ENCODE data around the gene POLR2H.

DNA sequence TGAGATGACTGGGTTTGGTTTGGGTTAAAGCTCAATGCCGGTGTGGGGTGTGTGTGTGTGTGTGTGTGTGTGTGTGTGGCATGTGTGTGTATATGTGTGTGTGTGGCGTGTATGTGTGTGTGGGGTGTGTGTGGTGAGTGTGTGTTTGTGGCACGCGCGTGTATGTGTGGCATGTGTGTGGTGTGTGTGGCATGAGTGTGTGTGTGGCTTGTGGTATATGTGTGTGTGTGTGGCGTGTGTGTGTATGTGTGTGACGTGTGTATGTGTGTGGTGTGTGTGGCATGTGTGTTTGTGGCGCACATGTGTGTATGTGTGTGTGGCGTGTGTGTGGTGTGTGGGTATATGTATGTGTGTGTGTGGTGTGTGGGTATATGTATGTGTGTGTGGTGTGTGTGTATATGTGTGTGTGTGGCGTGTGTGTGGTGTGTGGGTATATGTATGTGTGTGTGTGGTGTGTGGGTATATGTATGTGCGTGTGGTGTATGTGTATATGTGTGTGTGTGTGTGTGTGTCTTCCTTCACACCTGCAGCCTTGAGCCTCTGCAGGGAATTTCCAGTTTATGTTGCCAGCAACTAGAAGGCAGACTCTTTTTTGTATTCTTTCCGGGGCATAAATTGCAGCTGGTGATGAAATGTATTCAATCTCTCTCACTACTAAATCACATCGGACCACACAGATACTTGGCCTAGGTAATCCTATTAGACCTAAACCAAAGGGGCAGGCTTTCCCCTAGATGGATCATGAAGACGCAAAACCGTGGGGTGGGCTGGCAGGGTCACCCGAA lies 53.1 kb downstream of the POLR2H start:
- TF ChIP-seq, protein P1, sequence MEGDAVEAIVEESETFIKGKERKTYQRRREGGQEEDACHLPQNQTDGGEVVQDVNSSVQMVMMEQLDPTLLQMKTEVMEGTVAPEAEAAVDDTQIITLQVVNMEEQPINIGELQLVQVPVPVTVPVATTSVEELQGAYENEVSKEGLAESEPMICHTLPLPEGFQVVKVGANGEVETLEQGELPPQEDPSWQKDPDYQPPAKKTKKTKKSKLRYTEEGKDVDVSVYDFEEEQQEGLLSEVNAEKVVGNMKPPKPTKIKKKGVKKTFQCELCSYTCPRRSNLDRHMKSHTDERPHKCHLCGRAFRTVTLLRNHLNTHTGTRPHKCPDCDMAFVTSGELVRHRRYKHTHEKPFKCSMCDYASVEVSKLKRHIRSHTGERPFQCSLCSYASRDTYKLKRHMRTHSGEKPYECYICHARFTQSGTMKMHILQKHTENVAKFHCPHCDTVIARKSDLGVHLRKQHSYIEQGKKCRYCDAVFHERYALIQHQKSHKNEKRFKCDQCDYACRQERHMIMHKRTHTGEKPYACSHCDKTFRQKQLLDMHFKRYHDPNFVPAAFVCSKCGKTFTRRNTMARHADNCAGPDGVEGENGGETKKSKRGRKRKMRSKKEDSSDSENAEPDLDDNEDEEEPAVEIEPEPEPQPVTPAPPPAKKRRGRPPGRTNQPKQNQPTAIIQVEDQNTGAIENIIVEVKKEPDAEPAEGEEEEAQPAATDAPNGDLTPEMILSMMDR (IDR thresholded peaks at IDR 0.05; ENCODE audit: low read depth, low read length, poor library complexity, severe bottlenecking) = no peak
- TF ChIP-seq EZH2phosphoT487 (IDR thresholded peaks at IDR 0.05; ENCODE audit: borderline replicate concordance, low read length) = no peak

Measured in DOHH2 (cell line).